Heart right ventricle (tissue), 16 donors: ENCODE results near the gene EDIL3. TPM values are rescaled to one million over a fixed set of nuclear protein-coding genes. Genes with fewer than 3 reads are reported as not detected.

Experiments used
- ATAC-seq, 8 donors: fragments of 200-7000 bp; cut with Tn5 transposase; one replicate each; pipeline ENCODE4 v1.9.1; 2020; ENCODE audit warnings: mild to moderate bottlenecking in 8 of 8, moderate library complexity in 8 of 8, moderate number of reproducible peaks in 1 of 8
- DNase-seq, 2 donors: peaks; one replicate each; pipeline ENCODE4 v3.0.0-alpha.2; 2020
- H3K27ac ChIP-seq, 10 donors: fragments of 200-600 bp; sonication (generic) in 2 of 10; one replicate each; pipeline versions ENCODE4 v1.5.0 to v1.8.0; 2020 to 2022; ENCODE audit warnings: mild to moderate bottlenecking in 3 of 10
- H3K27me3 ChIP-seq, 7 donors: fragments of 200-600 bp; one replicate each; pipeline ENCODE4 v1.8.0; 2021 to 2022; ENCODE audit warnings: mild to moderate bottlenecking in 2 of 7
- H3K36me3 ChIP-seq, 9 donors: fragments of 200-600 bp; sonication (generic) in 1 of 9; one replicate each; pipeline versions ENCODE4 v1.5.0 to v1.8.0; 2020 to 2022; ENCODE audit warnings: mild to moderate bottlenecking in 2 of 9
- H3K4me1 ChIP-seq, 9 donors: fragments of 200-600 bp; sonication (generic) in 1 of 9; one replicate each; pipeline versions ENCODE4 v1.5.0 to v1.8.0; 2020 to 2022; ENCODE audit warnings: mild to moderate bottlenecking in 4 of 9
- H3K4me3 ChIP-seq, 10 donors: fragments of 200-600 bp; sonication (generic) in 2 of 10; one replicate each; pipeline versions ENCODE4 v1.5.0 to v1.8.0; 2020 to 2022; ENCODE audit warnings: mild to moderate bottlenecking in 7 of 10, moderate library complexity in 2 of 10
- H3K9me3 ChIP-seq, 11 donors: fragments of 200-600 bp in 10 of 11; sonication (generic) in 2 of 11; one replicate each; pipeline versions ENCODE4 v1.5.0 to v1.8.0; 2013 to 2022; ENCODE audit warnings: mild to moderate bottlenecking in 2 of 11, control low read depth in 1 of 11, moderate library complexity in 1 of 11
- WGBS, 2 donors: extraction: QIAGEN DNeasy Blood & Tissue Kit; methylation state at CpG; one replicate each; pipeline ENCODE4 v1.1.7; 2013; ENCODE audit warnings: inconsistent platforms in 1 of 2; 5-methylcytosine and 5-hydroxymethylcytosine counted together
- intact Hi-C, 10 donors: fragments of 100-400 bp; cut with DNase I; formaldehyde crosslinking; loops; one replicate each; pipeline versions ENCODE4 v1.11.1 to v1.14.2; 2022
- polyA plus RNA-seq, 2 donors: library from polyadenylated mRNA; stranded (reverse); fragments of 200-250 nt; gene quantifications; one replicate each; pipeline ENCODE4 v1.2.3, GENCODE V29; 2013
- total RNA-seq, 10 donors: library from RNA; stranded (reverse); fragmentation: NEBNext Ultra II Directional in 3 of 10; extraction: Animal tissue kit (Norgen Biotek cat#: 25700) in 3 of 10; gene quantifications; one replicate each; pipeline versions ENCODE4 v1.2.1 to v1.2.4, GENCODE V29; 2021 to 2023
- TF ChIP-seq, protein P1 (sequence below), 9 donors: fragments of 200-600 bp; sonication (generic) in 2 of 9; IDR thresholded peaks; one replicate each; pipeline versions ENCODE4 v1.5.0 to v1.8.0; 2021 to 2022; ENCODE audit warnings: antibody characterized with exemption in 9 of 9, mild to moderate bottlenecking in 5 of 9, moderate library complexity in 1 of 9
- donor health status: Arrhythmogenic right ventricular cardiomyopathy.
- donor health status: ischemic (EF 13 %, LVEDD 7.1; RV severe dilation, severe dysfunction).
- donor health status: healthy with polysubstance abuse.
- donor health status: DM: no; HTN: yes; CAD: no.
- donor health status: DM: no; HTN: no; CAD: no.
- donor health status: ischemic (EF 25% LVEDD 6.9; RV normal size, moderate dysfunction).
- donor health status: ischemic (EF 25% LVEDD 5.7; RV mildly dilated, moderate dysfunction).
- donor health status: healthy.
- donor health status: DM: yes; HTN: yes; CAD: no.
- donor health status: Ischemic cardiomyopathy.
- donor health status: ischemic (EF 35%, LVEDD 5.7; RV mildly dilated, moderate dysfunction).
- donor health status: nonischemic (EF 11% LVEDD 7.7; RV severe dilation, severe dysfunction).
- donor health status: DM: yes; HTN: yes; CAD: no.
- donor health status: PGD.
- donor health status: ischemic (EF 29% LVEDD 5.4; RV normal size, mild dysfunction).
- donor health status: nonischemic (EF 23%, LVEDD 6.1; RV moderate dilation, normal function).

The EDIL3 gene
- total and polyA plus RNA-seq, 12 donors, result 1.6 to 10.0 (median 3.9) TPM

DNA sequence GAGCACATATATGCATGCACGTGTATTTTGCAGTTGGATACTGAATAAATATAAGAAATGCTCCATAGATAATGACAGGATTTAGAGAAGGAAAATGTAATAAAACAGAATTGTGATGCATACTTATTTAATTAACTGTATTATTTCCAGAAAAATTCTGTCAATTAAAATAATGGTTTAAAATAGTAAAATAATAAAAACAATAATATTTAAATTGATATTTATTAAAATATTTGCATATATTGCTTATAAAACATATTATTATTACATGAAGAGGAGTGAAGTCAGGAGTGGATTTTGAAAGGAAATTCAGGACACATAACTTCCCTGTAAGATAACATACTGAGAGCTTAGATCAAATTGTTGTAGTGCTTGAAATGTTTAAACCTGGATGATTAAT lies 21.4 kb upstream of the EDIL3 start:
- Histone ChIP-seq H3K9me3 (no peaks in the 10 kb centered on the region), H3K27me3 (no peaks in the 10 kb centered on the region), H3K27ac (no peak overlapping the region), H3K4me1 (no peaks in the 10 kb centered on the region), H3K4me3 (no peak overlapping the region), H3K36me3 (no peaks in the 10 kb centered on the region)
- 83 to 92% methylated on average over 1 of the region's 1 CpG for WGBS, 2 donors
- ATAC-seq (no peak), DNase-seq (no peak)
- TF ChIP-seq, protein P1, sequence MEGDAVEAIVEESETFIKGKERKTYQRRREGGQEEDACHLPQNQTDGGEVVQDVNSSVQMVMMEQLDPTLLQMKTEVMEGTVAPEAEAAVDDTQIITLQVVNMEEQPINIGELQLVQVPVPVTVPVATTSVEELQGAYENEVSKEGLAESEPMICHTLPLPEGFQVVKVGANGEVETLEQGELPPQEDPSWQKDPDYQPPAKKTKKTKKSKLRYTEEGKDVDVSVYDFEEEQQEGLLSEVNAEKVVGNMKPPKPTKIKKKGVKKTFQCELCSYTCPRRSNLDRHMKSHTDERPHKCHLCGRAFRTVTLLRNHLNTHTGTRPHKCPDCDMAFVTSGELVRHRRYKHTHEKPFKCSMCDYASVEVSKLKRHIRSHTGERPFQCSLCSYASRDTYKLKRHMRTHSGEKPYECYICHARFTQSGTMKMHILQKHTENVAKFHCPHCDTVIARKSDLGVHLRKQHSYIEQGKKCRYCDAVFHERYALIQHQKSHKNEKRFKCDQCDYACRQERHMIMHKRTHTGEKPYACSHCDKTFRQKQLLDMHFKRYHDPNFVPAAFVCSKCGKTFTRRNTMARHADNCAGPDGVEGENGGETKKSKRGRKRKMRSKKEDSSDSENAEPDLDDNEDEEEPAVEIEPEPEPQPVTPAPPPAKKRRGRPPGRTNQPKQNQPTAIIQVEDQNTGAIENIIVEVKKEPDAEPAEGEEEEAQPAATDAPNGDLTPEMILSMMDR (IDR thresholded peaks at IDR 0.05), result no peak
- intact Hi-C loops, result no loop called here

DNA sequence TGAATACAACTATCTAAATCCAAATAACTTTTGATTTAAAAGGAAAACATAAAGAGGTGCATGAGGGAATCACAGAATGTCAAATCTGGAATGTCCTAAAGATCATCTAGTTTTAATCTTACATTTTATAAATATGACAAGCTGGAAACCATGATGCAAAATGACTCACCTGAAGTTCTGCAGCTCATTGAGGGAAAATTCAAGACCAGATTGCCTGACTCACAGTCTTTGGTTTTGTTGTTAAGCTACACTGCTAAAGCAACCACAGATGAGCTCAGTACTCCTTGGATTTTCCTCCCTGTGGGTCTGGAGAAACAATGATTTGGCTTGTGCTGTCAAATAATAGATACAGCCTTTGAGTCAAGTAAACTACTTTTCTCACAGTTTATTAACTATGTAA lies 19.1 kb upstream of the EDIL3 start:
- Histone ChIP-seq H3K27ac (no peak overlapping the region), H3K9me3 (no peaks in the 10 kb centered on the region), H3K4me3 (no peak overlapping the region), H3K27me3 (no peaks in the 10 kb centered on the region), H3K36me3 (no peaks in the 10 kb centered on the region), H3K4me1 (no peaks in the 10 kb centered on the region)
- TF ChIP-seq, protein P1 (IDR thresholded peaks at IDR 0.05), result no peak
- ATAC-seq (no peak), DNase-seq (no peak)
- intact Hi-C loops, result no loop called here

DNA sequence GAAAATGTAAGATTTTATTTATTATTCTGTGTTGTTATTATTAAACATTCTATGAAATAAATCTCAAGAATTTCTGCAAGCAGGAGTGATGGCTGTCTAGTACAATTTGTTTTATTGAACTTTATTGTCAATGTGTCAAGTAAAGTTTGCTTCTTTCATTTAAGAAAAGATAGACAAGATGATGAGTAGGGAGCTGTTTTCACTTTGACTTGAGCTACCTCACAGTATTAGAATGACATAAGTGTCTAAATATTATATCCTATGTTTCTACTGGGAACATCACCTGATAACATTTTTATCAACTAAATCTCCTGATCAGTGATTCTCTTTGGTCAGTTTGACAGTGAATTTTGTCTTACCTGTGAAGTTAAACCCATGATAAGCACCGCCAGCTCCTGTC lies 12.7 kb upstream of the EDIL3 start:
- no peak overlapping the region for H3K4me3 ChIP-seq
- H3K9me3 ChIP-seq, result no peaks in the 10 kb centered on the region
- no peaks in the 10 kb centered on the region for H3K4me1 ChIP-seq
- H3K27ac ChIP-seq, result no peak overlapping the region
- no peaks in the 10 kb centered on the region for H3K36me3 ChIP-seq
- intact Hi-C loops, result no loop called here
- ATAC-seq (no peak), DNase-seq (no peak)
- WGBS, 2 donors, result 78 to 89% methylated on average over 1 of the region's 1 CpG
- TF ChIP-seq, protein P1 (IDR thresholded peaks at IDR 0.05), result no peak
- H3K27me3 ChIP-seq, result no peaks in the 10 kb centered on the region

DNA sequence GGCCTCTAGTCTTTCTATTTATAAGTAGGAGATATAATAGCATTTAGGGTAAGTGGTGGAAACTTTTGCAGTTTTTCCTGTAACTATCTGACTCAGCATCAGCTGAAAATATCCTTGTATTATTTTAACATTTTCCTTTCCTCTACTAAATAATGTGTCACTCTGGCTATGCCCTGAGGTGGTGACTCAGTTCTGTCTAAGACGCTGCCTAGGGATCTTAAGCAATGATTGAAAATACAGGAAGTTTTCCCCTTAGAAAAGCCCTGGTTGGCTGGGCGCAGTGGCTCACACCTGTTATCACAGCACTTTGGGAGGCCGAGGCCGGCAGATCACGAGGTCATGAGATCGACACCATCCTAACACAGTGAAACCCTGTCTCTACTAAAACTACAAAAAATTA lies 9.3 kb upstream of the EDIL3 start:
- H3K27ac ChIP-seq, result no peak overlapping the region
- WGBS, 2 donors, result 80 to 85% methylated on average over 6 of the region's 6 CpGs
- no peaks in the 10 kb centered on the region for H3K9me3 ChIP-seq
- H3K4me3 ChIP-seq, result no peak overlapping the region
- no peaks in the 10 kb centered on the region for H3K36me3 ChIP-seq
- no peak for DNase-seq
- intact Hi-C loops, result no loop called here
- TF ChIP-seq, protein P1 (IDR thresholded peaks at IDR 0.05), result no peak
- H3K4me1 ChIP-seq, result no peaks in the 10 kb centered on the region
- no peaks in the 10 kb centered on the region for H3K27me3 ChIP-seq
- peak in 1 of 8 donors; percentile 63 for ATAC-seq

DNA sequence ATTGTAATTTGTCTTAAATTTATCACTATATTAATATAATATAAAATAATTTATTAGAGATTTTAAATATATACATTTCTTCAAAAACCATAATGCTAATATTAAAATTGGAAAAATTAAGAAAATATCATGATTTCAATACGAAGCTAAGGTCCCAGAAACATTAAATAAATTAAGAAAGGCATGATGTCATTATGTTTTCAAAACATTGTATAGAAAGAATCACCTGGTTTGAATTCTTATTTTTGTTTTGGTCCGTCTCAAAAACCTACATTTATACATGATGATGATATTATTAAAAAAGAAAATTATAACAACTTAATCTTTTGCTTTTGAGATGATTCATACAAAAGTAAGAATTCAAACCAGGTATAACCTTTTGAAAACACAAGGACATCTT lies 8.2 kb upstream of the EDIL3 start:
- no peaks in the 10 kb centered on the region for H3K36me3 ChIP-seq
- no peaks in the 10 kb centered on the region for H3K9me3 ChIP-seq
- H3K27me3 ChIP-seq, result no peaks in the 10 kb centered on the region
- H3K27ac ChIP-seq, result no peak overlapping the region
- TF ChIP-seq, protein P1 (IDR thresholded peaks at IDR 0.05), result no peak
- no peaks in the 10 kb centered on the region for H3K4me1 ChIP-seq
- no peak overlapping the region for H3K4me3 ChIP-seq
- ATAC-seq, result no peak
- WGBS, 2 donors, result 86 to 89% methylated on average over 2 of the region's 2 CpGs
- no peak for DNase-seq
- intact Hi-C loops, result no loop called here
